Tibial nerve (tissue), 4 donors: ENCODE results near the gene ACAT2.

Experiments
- CTCF ChIP-seq, 5 experiments: fragments of 200-600 bp in 3 of 5; fragments of 450-650 bp in 2 of 5; sonication (generic) in 3 of 5; IDR thresholded peaks; one replicate each; pipeline ENCODE4 v1.5.1; 2016 to 2019; ENCODE audit warnings: antibody characterized with exemption in 5 of 5, mild to moderate bottlenecking in 3 of 5, moderate library complexity in 2 of 5
- EP300 ChIP-seq, 2 donors: sonication (generic); formaldehyde crosslinking; IDR thresholded peaks; one replicate each; pipeline ENCODE4 v1.6.1; 2017; ENCODE audit warnings: antibody characterized with exemption in 2 of 2, mild to moderate bottlenecking in 1 of 2
- POLR2A ChIP-seq, 2 donors: fragments of 450-650 bp; IDR thresholded peaks; one replicate each; pipeline ENCODE4 v1.6.1; 2017; ENCODE audit warnings: antibody characterized with exemption in 2 of 2, mild to moderate bottlenecking in 2 of 2, moderate library complexity in 2 of 2

DNA sequence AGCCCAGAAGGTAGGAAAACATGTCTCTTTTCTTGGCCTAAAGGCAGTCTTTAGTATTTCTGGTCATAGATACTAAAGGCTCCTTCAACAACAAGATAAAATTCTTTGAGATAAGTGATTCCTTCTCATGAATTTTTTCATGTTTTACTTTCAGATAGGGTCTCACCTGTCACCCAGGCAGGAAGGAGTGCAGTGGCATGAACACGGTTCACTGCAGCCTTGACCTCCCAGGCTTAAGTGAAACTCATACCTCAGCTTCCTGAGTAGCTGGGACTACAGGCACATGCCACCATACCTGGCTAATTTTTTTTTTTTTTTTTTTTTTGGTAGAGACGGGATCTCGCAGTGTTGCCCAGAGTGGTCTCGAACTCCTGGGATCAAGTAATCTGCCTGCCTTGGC is 47.3 kb downstream of the ACAT2 start:
- TF ChIP-seq POLR2A (IDR thresholded peaks at IDR 0.05) (no peak), CTCF (IDR thresholded peaks at IDR 0.05) (no peak), EP300 (IDR thresholded peaks at IDR 0.05) (no peak)
